IPS DF 4.7 (cell line): Measurements from ENCODE around the gene RHBDL3.
A peak's percentile ranks its signal among the peaks of the same experiment; 100 is the strongest.
"Not testable (repeated sequence)": the region's sequence is repeated elsewhere in the genome, so short reads cannot be mapped to it uniquely, and the experiment has no call there.

Experiments used
- DNase-seq: peaks from one replicate; pipeline ENCODE4 v3.0.0-alpha.2; 2013; ENCODE audit warnings: low spot score; ENCODE audit errors: extremely low read depth

Gene RHBDL3

GRCh38 chr17:32289471-32290070, 23.9 kb downstream of the RHBDL3 start:
- DNase-seq = no peak

GRCh38 chr17:32292094-32292493, 26.5 kb downstream of the RHBDL3 start:
- no peak for DNase-seq

- no peak for DNase-seq
These were observed 31.8 kb downstream of the RHBDL3 start for GRCh38 chr17:32297424-32297823.

GRCh38 chr17:32297860-32298259, 32.2 kb downstream of the RHBDL3 start:
- DNase-seq = no peak

- DNase-seq = no peak
These were observed 32.7 kb downstream of the RHBDL3 start for GRCh38 chr17:32298298-32298697.

GRCh38 chr17:32298721-32299579, 33.3 kb downstream of the RHBDL3 start:
- DNase-seq = no peak

GRCh38 chr17:32299580-32300164, 34.0 kb downstream of the RHBDL3 start:
- no peak for DNase-seq

- no peak for DNase-seq
These were observed 36.4 kb downstream of the RHBDL3 start for GRCh38 chr17:32302037-32302436.

- DNase-seq = no peak
These were observed 37.4 kb downstream of the RHBDL3 start for GRCh38 chr17:32302860-32303649.

- DNase-seq = no peak
These were observed 38.2 kb downstream of the RHBDL3 start for GRCh38 chr17:32303781-32304288.

- no peak for DNase-seq
These were observed 39.4 kb downstream of the RHBDL3 start for GRCh38 chr17:32305049-32305448.

- DNase-seq = no peak
These were observed 42.0 kb downstream of the RHBDL3 start for GRCh38 chr17:32307658-32308057.

GRCh38 chr17:32311028-32311536, 45.5 kb downstream of the RHBDL3 start:
- DNase-seq = no peak

- no peak for DNase-seq
These were observed 49.0 kb downstream of the RHBDL3 start for GRCh38 chr17:32314636-32315035.

GRCh38 chr17:32315171-32315570, 49.5 kb downstream of the RHBDL3 start:
- no peak for DNase-seq

- DNase-seq = not testable (repeated sequence)
These were observed 51.0 kb downstream of the RHBDL3 start for GRCh38 chr17:32316653-32317052.

GRCh38 chr17:32317353-32317752, 51.7 kb downstream of the RHBDL3 start:
- DNase-seq = no peak

GRCh38 chr17:32318071-32318470, 52.4 kb downstream of the RHBDL3 start:
- DNase-seq = no peak

GRCh38 chr17:32319548-32319905, 53.9 kb downstream of the RHBDL3 start:
- DNase-seq = peak; percentile 62

GRCh38 chr17:32320080-32320479, 54.4 kb downstream of the RHBDL3 start:
- DNase-seq = not testable (repeated sequence)

- DNase-seq = no peak
These were observed 55.2 kb downstream of the RHBDL3 start for GRCh38 chr17:32320847-32321246.
